ENCODE results near the gene KRTAP26-1.

KRTAP26-1 gene

GRCh38 chr21:30345014-30345413 lies 24.9 kb upstream of the KRTAP26-1 start:
- in situ Hi-C loops (cut with MboI; ENCODE audit: low sequenced_read_pairs, unreplicated experiment), result loop anchor here (10.0 kb wide), 1 partner anchor 740 kb away; no protein-coding TSS in a partner anchor

GRCh38 chr21:30340714-30341573 lies 20.8 kb upstream of the KRTAP26-1 start:
- DNase-seq (ENCODE audit: low spot score), result peak; percentile 11
- TF ChIP-seq CTCF (IDR thresholded peaks at IDR 0.05; ENCODE audit: borderline replicate concordance, control extremely low read depth, extremely low read depth, insufficient read depth, missing control alignments), result peak; percentile 26
- in situ Hi-C loops (cut with MboI; ENCODE audit: low sequenced_read_pairs, unreplicated experiment), result loop anchor here (10.0 kb wide), 1 partner anchor 744 kb away; no protein-coding TSS in a partner anchor

More at GRCh38 chr21:30345014-30345413, 24.9 kb upstream of the KRTAP26-1 start:
- no peak for DNase-seq (ENCODE audit: low spot score)
- no peak for TF ChIP-seq CTCF (IDR thresholded peaks at IDR 0.05; ENCODE audit: borderline replicate concordance, control extremely low read depth, extremely low read depth, insufficient read depth, missing control alignments)

GRCh38 chr21:30338717-30339116 lies 18.6 kb upstream of the KRTAP26-1 start:
- DNase-seq (ENCODE audit: low spot score), result no peak
- TF ChIP-seq CTCF (IDR thresholded peaks at IDR 0.05; ENCODE audit: borderline replicate concordance, control extremely low read depth, extremely low read depth, insufficient read depth, missing control alignments), result no peak
- in situ Hi-C loops (cut with MboI; ENCODE audit: low sequenced_read_pairs, unreplicated experiment), result no loop called here

GRCh38 chr21:30337772-30338171 lies 17.7 kb upstream of the KRTAP26-1 start:
- in situ Hi-C loops (cut with MboI; ENCODE audit: low sequenced_read_pairs, unreplicated experiment), result no loop called here
- no peak for DNase-seq (ENCODE audit: low spot score)
- TF ChIP-seq CTCF (IDR thresholded peaks at IDR 0.05; ENCODE audit: borderline replicate concordance, control extremely low read depth, extremely low read depth, insufficient read depth, missing control alignments), result no peak

- no peak for DNase-seq (ENCODE audit: low spot score)
- in situ Hi-C loops (cut with MboI; ENCODE audit: low sequenced_read_pairs, unreplicated experiment), result no loop called here
- TF ChIP-seq CTCF (IDR thresholded peaks at IDR 0.05; ENCODE audit: borderline replicate concordance, control extremely low read depth, extremely low read depth, insufficient read depth, missing control alignments), result no peak
These were observed 17.2 kb upstream of the KRTAP26-1 start, which contains the start of gene KRTAP27-1 for GRCh38 chr21:30337276-30337744. Gene KRTAP27-1, minus strand, starts transcription at chr21:30337694. Its CDS starts 26 bp downstream, at chr21:30337668.

- in situ Hi-C loops (cut with MboI; ENCODE audit: low sequenced_read_pairs, unreplicated experiment), result no loop called here
- no peak for TF ChIP-seq CTCF (IDR thresholded peaks at IDR 0.05; ENCODE audit: borderline replicate concordance, control extremely low read depth, extremely low read depth, insufficient read depth, missing control alignments)
- no peak for DNase-seq (ENCODE audit: low spot score)
These were observed 16.5 kb upstream of the KRTAP26-1 start for GRCh38 chr21:30336596-30336995.
